ENCODE data around the gene ATOX1. TPM values are rescaled to one million over a fixed set of nuclear protein-coding genes. Genes with fewer than 3 reads are reported as not detected.

The ATOX1 gene
- total and polyA plus RNA-seq, 2 of the 4 experiments (the other 2 are of a cell fraction) = 56.3 to 360 TPM

- Histone ChIP-seq H3K18ac (ENCODE audit: low read depth, low read length) (no peak overlapping the region), H3K9me1 (ENCODE audit: insufficient read depth, low read length) (peaks cover 4% of the 10 kb centered on the region; the same call in 1 of the 2 replicates), H2BK5ac (ENCODE audit: low read depth, low read length, poor library complexity, severe bottlenecking) (no peak overlapping the region), H3K4me2 (ENCODE audit: low read depth, low read length) (no peak overlapping the region), H4K91ac (ENCODE audit: insufficient read depth, low read depth, low read length) (no peak overlapping the region), H3K27ac (ENCODE audit: insufficient read depth, low read length) (no peak overlapping the region), H2BK20ac (ENCODE audit: low read depth, low read length) (no peak overlapping the region), H3K9me3 (ENCODE audit: control insufficient read depth, insufficient read depth, low read length) (no peaks in the 10 kb centered on the region), H3K14ac (replicated peaks; ENCODE audit: low read depth, low read length) (no peak overlapping the region), H3K56ac (ENCODE audit: extremely low read depth, insufficient read depth, low read length) (no peak overlapping the region), H2BK120ac (ENCODE audit: low read depth, low read length) (no peak overlapping the region), H3K4me1 (ENCODE audit: control insufficient read depth, insufficient read depth, low read length) (peaks cover 4% of the 10 kb centered on the region), H3K4ac (ENCODE audit: low read depth, low read length) (no peak overlapping the region), H3K79me1 (ENCODE audit: low read depth in 1 of 2, low read length in 2 of 2) (peaks cover 0 to 10% of the 10 kb centered on the region in 2 experiments; a peak in 1 of 4 replicates), H3K4me3 (ENCODE audit: insufficient read depth, low read depth, low read length) (no peak overlapping the region), H4K8ac (ENCODE audit: low read depth in 2 of 2, low read length in 2 of 2) (no peak overlapping the region), H3K36me3 (ENCODE audit: control insufficient read depth, insufficient read depth, low read length) (no peaks in the 10 kb centered on the region), H2AK5ac (ENCODE audit: low read depth, low read length) (no peak overlapping the region; the same call in 1 of the 2 replicates), H2AK9ac (replicated peaks; ENCODE audit: low read depth, low read length, poor library complexity) (no peak overlapping the region), H4K20me1 (ENCODE audit: insufficient read depth, low read length) (no peaks in the 10 kb centered on the region), H3K23ac (ENCODE audit: low read depth, low read length) (no peak overlapping the region), H3K9ac (ENCODE audit: low read depth, low read length) (no peak overlapping the region), H3K27me3 (ENCODE audit: control insufficient read depth, insufficient read depth, low read length) (no peaks in the 10 kb centered on the region), H2AFZ (replicated peaks; ENCODE audit: low read length, poor library complexity) (no peak overlapping the region), H2BK15ac (ENCODE audit: low read depth, low read length) (no peak overlapping the region), H4K5ac (ENCODE audit: low read depth, low read length) (no peak overlapping the region)
- DNase-seq = no peak
- in situ Hi-C loops (cut with MboI; ENCODE audit: low sequenced_read_pairs) = no loop called here
- dilution Hi-C loops (cut with HindIII; ENCODE audit: low sequenced_read_pairs, unreplicated experiment) = no loop called here
- WGBS, 2 experiments (ENCODE audit: extremely low coverage in 2 of 2, insufficient read length in 1 of 2) = 88% methylated on average over 1 of the region's 2 CpGs; no CpG with 5 or more reads in 1 of the 2 experiments
- BruUV-seq (replicated peaks) = no TSS peak
- ChIA-PET POLR2A (ENCODE audit: unreplicated experiment) (no interaction called here), CTCF (no interaction called here)
- intact Hi-C loops (cut with micrococcal nuclease) = no loop called here
- no peak for ATAC-seq (ENCODE audit: low read depth)
- TF ChIP-seq MAZ (IDR thresholded peaks at IDR 0.05; ENCODE audit: borderline replicate concordance, low read depth, low read length) (no peak), RAD21 (IDR thresholded peaks at IDR 0.05; ENCODE audit: low read length) (no peak), NFE2L2 (IDR thresholded peaks at IDR 0.05; ENCODE audit: low read depth, low read length) (no peak), CTCF (conservative IDR thresholded peaks at IDR 0.05; ENCODE audit: low read depth, low read length) (no peak), SMC3 (IDR thresholded peaks at IDR 0.05; ENCODE audit: low read depth, low read length) (no peak), CHD1 (IDR thresholded peaks at IDR 0.05; ENCODE audit: low read depth, low read length) (no peak), MAFK (IDR thresholded peaks at IDR 0.05; ENCODE audit: low read depth, low read length) (no peak), POLR2A (IDR thresholded peaks at IDR 0.05; ENCODE audit: low read depth, low read length) (no peak), RCOR1 (IDR thresholded peaks at IDR 0.05; ENCODE audit: insufficient replicate concordance, low read length) (no peak), USF2 (IDR thresholded peaks at IDR 0.05; ENCODE audit: low read depth, low read length) (no peak), FOS (IDR thresholded peaks at IDR 0.05; ENCODE audit: low read depth, low read length) (no peak)
- TF ChIP-seq, protein P1, sequence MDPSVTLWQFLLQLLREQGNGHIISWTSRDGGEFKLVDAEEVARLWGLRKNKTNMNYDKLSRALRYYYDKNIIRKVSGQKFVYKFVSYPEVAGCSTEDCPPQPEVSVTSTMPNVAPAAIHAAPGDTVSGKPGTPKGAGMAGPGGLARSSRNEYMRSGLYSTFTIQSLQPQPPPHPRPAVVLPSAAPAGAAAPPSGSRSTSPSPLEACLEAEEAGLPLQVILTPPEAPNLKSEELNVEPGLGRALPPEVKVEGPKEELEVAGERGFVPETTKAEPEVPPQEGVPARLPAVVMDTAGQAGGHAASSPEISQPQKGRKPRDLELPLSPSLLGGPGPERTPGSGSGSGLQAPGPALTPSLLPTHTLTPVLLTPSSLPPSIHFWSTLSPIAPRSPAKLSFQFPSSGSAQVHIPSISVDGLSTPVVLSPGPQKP (IDR thresholded peaks at IDR 0.05; ENCODE audit: borderline replicate concordance, low read depth, low read length) = no peak
Measured at GRCh38 chr5:151724360-151724759, 34.1 kb downstream of the ATOX1 start.

Data from IMR-90 (cell line).